CD4-positive, alpha-beta T cell treated with Interferon alpha-2 for 1 hour (primary cell): ENCODE data around the gene FRRS1.
A peak's percentile ranks its signal among the peaks of the same experiment; 100 is the strongest.
"Not testable (repeated sequence)": the region's sequence is repeated elsewhere in the genome, so short reads cannot be mapped to it uniquely, and the experiment has no call there.

Experiments used
- DNase-seq, 2 donors: peaks; one replicate each; pipeline ENCODE4 v3.0.0-alpha.2; 2020 to 2022

Gene FRRS1

GRCh38 chr1:99766378-99766800, at the start of gene FRRS1:
FRRS1 (minus strand) TSS chr1:99766635; CDS start chr1:99748768, 17,867 bp downstream.
- DNase-seq: peak; percentile 35 to 39

- DNase-seq: no peak
Measured at GRCh38 chr1:99814373-99814900, 48.0 kb upstream of the FRRS1 start.

- no peak for DNase-seq
Measured at GRCh38 chr1:99811747-99812146, 45.3 kb upstream of the FRRS1 start.

GRCh38 chr1:99811075-99811474, 44.6 kb upstream of the FRRS1 start:
- DNase-seq: no peak

- peak; percentile 21 to 74 for DNase-seq
Measured at GRCh38 chr1:99808391-99809115, 42.1 kb upstream of the FRRS1 start.

- no peak for DNase-seq
Measured at GRCh38 chr1:99806882-99807281, 40.4 kb upstream of the FRRS1 start.

- no peak for DNase-seq
Measured at GRCh38 chr1:99801584-99801983, 35.1 kb upstream of the FRRS1 start.

- DNase-seq: not testable (repeated sequence)
Measured at GRCh38 chr1:99793861-99794260, 27.4 kb upstream of the FRRS1 start.

- no peak for DNase-seq
Measured at GRCh38 chr1:99789715-99790114, 23.3 kb upstream of the FRRS1 start.

GRCh38 chr1:99788896-99789295, 22.5 kb upstream of the FRRS1 start:
- no peak for DNase-seq

- peak in 1 of 2 donors; percentile 6 for DNase-seq
Measured at GRCh38 chr1:99786751-99787501, 20.5 kb upstream of the FRRS1 start.

GRCh38 chr1:99784809-99785255, 18.4 kb upstream of the FRRS1 start:
- DNase-seq: peak in 1 of 2 donors; percentile 40

- DNase-seq: no peak
Measured at GRCh38 chr1:99784143-99784542, 17.7 kb upstream of the FRRS1 start.

- no peak for DNase-seq
Measured at GRCh38 chr1:99782920-99783319, 16.5 kb upstream of the FRRS1 start.

GRCh38 chr1:99782397-99782796, 16.0 kb upstream of the FRRS1 start:
- DNase-seq: no peak

- no peak for DNase-seq
Measured at GRCh38 chr1:99781798-99782197, 15.4 kb upstream of the FRRS1 start.

- DNase-seq: no peak
Measured at GRCh38 chr1:99777752-99778151, 11.3 kb upstream of the FRRS1 start.

GRCh38 chr1:99776120-99776519, 9.7 kb upstream of the FRRS1 start:
- no peak for DNase-seq

GRCh38 chr1:99772809-99773208, 6.4 kb upstream of the FRRS1 start:
- no peak for DNase-seq

GRCh38 chr1:99771513-99771918, 5.1 kb upstream of the FRRS1 start:
- DNase-seq: no peak

- no peak for DNase-seq
Measured at GRCh38 chr1:99768524-99769245, 2.2 kb upstream of the FRRS1 start.

GRCh38 chr1:99768104-99768503, 1.7 kb upstream of the FRRS1 start:
- no peak for DNase-seq

GRCh38 chr1:99764909-99765308, 1.5 kb downstream of the FRRS1 start:
- DNase-seq: no peak
